HEK293 (cell line): ENCODE results near the gene SKIC8.

Experiments used
- GLI4 ChIP-seq: fragments of 450-650 bp; formaldehyde crosslinking; IDR thresholded peaks from 2 replicates; pipeline ENCODE4 v1.5.1; 2016; ENCODE audit warnings: missing biosample characterization, missing genetic modification characterization
- MEIS1 ChIP-seq: sonication (generic); formaldehyde crosslinking; IDR thresholded peaks from 2 replicates; pipeline ENCODE4 v1.8.1; 2022; ENCODE audit warnings: missing genetic modification reagents, mild to moderate bottlenecking, borderline replicate concordance
- ZNF132 ChIP-seq: fragments of 450-650 bp; formaldehyde crosslinking; IDR thresholded peaks from 2 replicates; pipeline ENCODE4 v1.5.1; 2017; ENCODE audit warnings: missing biosample characterization, missing genetic modification characterization, borderline replicate concordance
- ZNF426 ChIP-seq: fragments of 450-650 bp; formaldehyde crosslinking; IDR thresholded peaks from 2 replicates; pipeline ENCODE4 v1.5.1; 2017; ENCODE audit warnings: missing biosample characterization, missing genetic modification characterization, mild to moderate bottlenecking, inconsistent platforms, moderate library complexity
- TF ChIP-seq, protein P1 (sequence below): fragments of 450-650 bp; formaldehyde crosslinking; IDR thresholded peaks from 2 replicates; pipeline ENCODE4 v1.5.1; 2016; ENCODE audit warnings: missing biosample characterization, missing genetic modification characterization

DNA sequence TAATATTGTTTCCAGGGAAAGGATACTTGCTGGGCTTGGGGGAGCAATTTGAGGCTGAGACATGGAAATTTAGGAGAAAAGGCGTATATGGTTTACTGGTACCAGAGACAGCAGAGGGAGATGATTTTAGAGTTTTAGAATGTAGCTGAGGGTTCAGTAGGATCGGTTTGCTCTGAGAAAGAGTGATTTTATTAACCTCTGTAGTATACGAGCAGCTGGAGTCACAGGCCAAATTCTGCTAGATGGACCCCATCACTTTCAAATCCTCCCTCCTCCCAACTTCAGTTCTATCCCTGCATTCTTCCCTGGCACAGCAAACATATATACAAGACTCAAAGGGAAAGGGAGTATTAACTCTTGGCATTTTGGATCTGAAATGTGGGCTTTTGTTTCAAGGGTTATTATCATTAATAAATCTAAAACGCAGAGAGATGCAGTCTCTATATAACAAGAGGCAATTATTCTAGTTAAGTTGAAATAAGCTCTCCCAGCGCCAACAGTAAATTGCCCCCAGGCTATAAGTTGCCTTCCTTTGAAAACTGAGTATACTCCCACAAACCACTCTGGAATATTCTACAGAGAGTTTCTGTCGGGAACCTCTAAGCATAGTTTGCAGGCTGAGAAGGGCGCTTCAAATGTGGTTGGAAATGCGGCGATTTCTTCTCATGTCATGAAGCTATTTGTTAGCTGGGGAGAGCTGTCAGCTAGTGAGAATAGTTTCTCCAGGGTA, 46.2 kb upstream of the SKIC8 start:
- TF ChIP-seq MEIS1 (CRISPR knock-in tag), result no peak
- TF ChIP-seq, protein P1, sequence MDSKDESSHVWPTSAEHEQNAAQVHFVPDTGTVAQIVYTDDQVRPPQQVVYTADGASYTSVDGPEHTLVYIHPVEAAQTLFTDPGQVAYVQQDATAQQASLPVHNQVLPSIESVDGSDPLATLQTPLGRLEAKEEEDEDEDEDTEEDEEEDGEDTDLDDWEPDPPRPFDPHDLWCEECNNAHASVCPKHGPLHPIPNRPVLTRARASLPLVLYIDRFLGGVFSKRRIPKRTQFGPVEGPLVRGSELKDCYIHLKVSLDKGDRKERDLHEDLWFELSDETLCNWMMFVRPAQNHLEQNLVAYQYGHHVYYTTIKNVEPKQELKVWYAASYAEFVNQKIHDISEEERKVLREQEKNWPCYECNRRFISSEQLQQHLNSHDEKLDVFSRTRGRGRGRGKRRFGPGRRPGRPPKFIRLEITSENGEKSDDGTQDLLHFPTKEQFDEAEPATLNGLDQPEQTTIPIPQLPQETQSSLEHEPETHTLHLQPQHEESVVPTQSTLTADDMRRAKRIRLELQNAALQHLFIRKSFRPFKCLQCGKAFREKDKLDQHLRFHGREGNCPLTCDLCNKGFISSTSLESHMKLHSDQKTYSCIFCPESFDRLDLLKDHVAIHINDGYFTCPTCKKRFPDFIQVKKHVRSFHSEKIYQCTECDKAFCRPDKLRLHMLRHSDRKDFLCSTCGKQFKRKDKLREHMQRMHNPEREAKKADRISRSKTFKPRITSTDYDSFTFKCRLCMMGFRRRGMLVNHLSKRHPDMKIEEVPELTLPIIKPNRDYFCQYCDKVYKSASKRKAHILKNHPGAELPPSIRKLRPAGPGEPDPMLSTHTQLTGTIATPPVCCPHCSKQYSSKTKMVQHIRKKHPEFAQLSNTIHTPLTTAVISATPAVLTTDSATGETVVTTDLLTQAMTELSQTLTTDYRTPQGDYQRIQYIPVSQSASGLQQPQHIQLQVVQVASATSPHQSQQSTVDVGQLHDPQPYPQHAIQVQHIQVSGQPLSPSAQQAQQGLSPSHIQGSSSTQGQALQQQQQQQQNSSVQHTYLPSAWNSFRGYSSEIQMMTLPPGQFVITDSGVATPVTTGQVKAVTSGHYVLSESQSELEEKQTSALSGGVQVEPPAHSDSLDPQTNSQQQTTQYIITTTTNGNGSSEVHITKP (tag by site-specific recombination), result no peak
- no peak for TF ChIP-seq ZNF132 (tag by site-specific recombination)
- no peak for TF ChIP-seq ZNF426 (tag by site-specific recombination)
- no peak for TF ChIP-seq GLI4 (tag by site-specific recombination)
